Activated CD8-positive, alpha-beta memory T cell treated with anti-CD3 and anti-CD28 coated beads for 24 hours (primary cell): ENCODE results near the gene GSK3A.
A peak's percentile ranks its signal among the peaks of the same experiment; 100 is the strongest.
"Not testable (repeated sequence)": the region's sequence is repeated elsewhere in the genome, so short reads cannot be mapped to it uniquely, and the experiment has no call there.

Experiments used
- DNase-seq: peaks from one replicate; pipeline ENCODE4 v3.0.0-alpha.2; 2020

The GSK3A gene

GRCh38 chr19:42267644-42268141, 25.3 kb upstream of the GSK3A start:
- DNase-seq: no peak

GRCh38 chr19:42266928-42267603, 24.7 kb upstream of the GSK3A start:
- not testable (repeated sequence) for DNase-seq

GRCh38 chr19:42266105-42266504, 23.7 kb upstream of the GSK3A start:
- not testable (repeated sequence) for DNase-seq

- DNase-seq: no peak
Measured at GRCh38 chr19:42261763-42262162, 19.4 kb upstream of the GSK3A start.

- DNase-seq: not testable (repeated sequence)
Measured at GRCh38 chr19:42257842-42258241, 15.4 kb upstream of the GSK3A start.

GRCh38 chr19:42255766-42256745, 13.7 kb upstream of the GSK3A start:
- no peak for DNase-seq

GRCh38 chr19:42254850-42255765, 12.7 kb upstream of the GSK3A start, which contains the start of gene ERF:
ERF (minus strand) TSS chr19:42255128; CDS start chr19:42254999, 129 bp downstream.
- DNase-seq: peak; percentile 97

- peak; percentile 89 for DNase-seq
Measured at GRCh38 chr19:42254089-42254849, 11.9 kb upstream of the GSK3A start.

GRCh38 chr19:42253245-42254088, 11.1 kb upstream of the GSK3A start:
- peak; percentile 76 for DNase-seq

- DNase-seq: no peak
Measured at GRCh38 chr19:42252365-42253244, 10.2 kb upstream of the GSK3A start.

GRCh38 chr19:42251572-42252358, 9.4 kb upstream of the GSK3A start:
- no peak for DNase-seq

GRCh38 chr19:42250666-42251531, 8.5 kb upstream of the GSK3A start:
- DNase-seq: no peak

GRCh38 chr19:42250183-42250665, 7.8 kb upstream of the GSK3A start:
- no peak for DNase-seq

- DNase-seq: no peak
Measured at GRCh38 chr19:42249769-42250168, 7.4 kb upstream of the GSK3A start.

- DNase-seq: no peak
Measured at GRCh38 chr19:42249149-42249750, 6.8 kb upstream of the GSK3A start.

- DNase-seq: no peak
Measured at GRCh38 chr19:42248270-42249148, 6.1 kb upstream of the GSK3A start.
